SK-N-SH (cell line): ENCODE measurements around the gene TNFRSF17. TPM values are rescaled to one million over a fixed set of nuclear protein-coding genes. Genes with fewer than 3 reads are reported as not detected.

Experiments
- CTCF ChIA-PET: fragments of 300-600, 350-600 bp; formaldehyde crosslinking; extraction: SDS; loops from one replicate; lab custom pipeline; 2021; lab: Yijun Ruan, JAX
- POLR2A ChIA-PET: fragments of 350-600 bp; sonication (Branson Sonifier 250); formaldehyde crosslinking; extraction: SDS; loops from one replicate; lab custom pipeline; 2020; ENCODE audit warnings: antibody characterized with exemption, inconsistent platforms; lab: Yijun Ruan, JAX
- DNase-seq: peaks from one replicate; pipeline ENCODE4 v3.0.0; 2012
- H2AFZ ChIP-seq: fragments of 200-600 bp; sonication (generic); 2 replicates; pipeline ENCODE4 v1.8.1; 2016; ENCODE audit warnings: antibody characterized with exemption, mild to moderate bottlenecking, low read depth
- H3F3A ChIP-seq: fragments of 200-600 bp; sonication (generic); replicated peaks from 2 replicates; pipeline ENCODE3; 2016; ENCODE audit warnings: antibody characterized with exemption, mild to moderate bottlenecking; ENCODE audit not compliant: insufficient read depth
- H3K27ac ChIP-seq, 2 experiments: fragments of 200-500 bp in 1 of 2; fragments of 200-600 bp in 1 of 2; sonication (Bioruptor generic) in 1 of 2; sonication (generic), shearing (Covaris generic) in 1 of 2; 2 replicates each; pipeline versions ENCODE4 v1.5.1 to v1.6.1; 2014 to 2016; ENCODE audit warnings: low read depth in 2 of 2, inconsistent platforms in 1 of 2, low read length in 1 of 2, mild to moderate bottlenecking in 1 of 2, mixed read lengths in 1 of 2
- H3K27me3 ChIP-seq: fragments of 200-600 bp; sonication (generic), shearing (Covaris generic); 2 replicates; pipeline ENCODE4 v1.6.1; 2016; ENCODE audit warnings: mixed run types; ENCODE audit not compliant: insufficient read depth
- H3K36me3 ChIP-seq, 2 experiments: fragments of 200-500 bp in 1 of 2; fragments of 200-600 bp in 1 of 2; sonication (Bioruptor generic) in 1 of 2; sonication (generic) in 1 of 2; replicated peaks in 1 of 2; 2 replicates each; pipeline versions ENCODE3 to v1.5.1; 2014 to 2016; ENCODE audit warnings: low read length in 1 of 2, mild to moderate bottlenecking in 1 of 2; ENCODE audit not compliant: insufficient read depth in 2 of 2, control insufficient read depth in 1 of 2
- H3K4me1 ChIP-seq, 2 experiments: fragments of 200-500 bp in 1 of 2; fragments of 200-600 bp in 1 of 2; sonication (Bioruptor generic) in 1 of 2; sonication (generic), shearing (Covaris generic) in 1 of 2; 2 replicates each; pipeline versions ENCODE4 v1.5.1 to v1.6.1; 2014 to 2016; ENCODE audit warnings: low read depth in 1 of 2, low read length in 1 of 2, mixed run types in 1 of 2; ENCODE audit not compliant: insufficient read depth in 2 of 2, control insufficient read depth in 1 of 2
- H3K4me2 ChIP-seq: fragments of 200-600 bp; sonication (generic), shearing (Covaris generic); 2 replicates; pipeline ENCODE4 v1.6.1; 2017; ENCODE audit warnings: mixed run types
- H3K4me3 ChIP-seq, 2 experiments: fragments of 200-500 bp in 1 of 2; fragments of 200-600 bp in 1 of 2; sonication (Bioruptor generic) in 1 of 2; sonication (generic), shearing (Covaris generic) in 1 of 2; 2 replicates each; pipeline versions ENCODE4 v1.5.1 to v1.8.1; 2014 to 2016; ENCODE audit warnings: low read depth in 2 of 2, inconsistent platforms in 1 of 2, low read length in 1 of 2, mild to moderate bottlenecking in 1 of 2, mixed read lengths in 1 of 2, moderate library complexity in 1 of 2
- H3K79me2 ChIP-seq: fragments of 200-600 bp; sonication (generic); 2 replicates; pipeline ENCODE4 v1.8.1; 2017; ENCODE audit warnings: mild to moderate bottlenecking; ENCODE audit not compliant: insufficient read depth
- H3K9ac ChIP-seq: fragments of 200-600 bp; sonication (generic); 2 replicates; pipeline ENCODE4 v1.6.1; 2017; ENCODE audit warnings: mixed run types
- H3K9me2 ChIP-seq: fragments of 200-600 bp; sonication (generic); 2 replicates; pipeline ENCODE4 v1.6.1; 2017; ENCODE audit warnings: mixed run types
- H3K9me3 ChIP-seq: fragments of 200-600 bp; sonication (generic); 2 replicates; pipeline ENCODE4 v1.6.1; 2017; ENCODE audit warnings: mixed run types, mild to moderate bottlenecking, moderate library complexity
- H4K20me1 ChIP-seq: fragments of 200-600 bp; sonication (generic); 2 replicates; pipeline ENCODE4 v1.6.1; 2017; ENCODE audit warnings: mild to moderate bottlenecking, mixed run types; ENCODE audit not compliant: insufficient read depth
- CHD2 ChIP-seq: fragments of 150-350 bp; IDR thresholded peaks from 2 replicates; pipeline ENCODE4 v1.6.1; 2018; ENCODE audit warnings: low read length; ENCODE audit not compliant: partially characterized antibody
- ELF1 ChIP-seq: IDR thresholded peaks from 2 replicates; pipeline ENCODE4 v1.4.0; 2012
- EP300 ChIP-seq, 2 experiments: IDR thresholded peaks; 2 replicates each; pipeline versions ENCODE4 v1.4.0 to v1.6.1; 2012; ENCODE audit warnings: borderline replicate concordance in 1 of 2, low read depth in 1 of 2, low read length in 1 of 2
- EZH2phosphoT487 ChIP-seq: fragments of 200-600 bp; sonication (generic); IDR thresholded peaks from 2 replicates; pipeline ENCODE4 v1.6.1; 2017; ENCODE audit warnings: low read depth, mixed run types, mild to moderate bottlenecking, antibody characterized with exemption, moderate library complexity, borderline replicate concordance
- FOXM1 ChIP-seq: IDR thresholded peaks from 2 replicates; pipeline ENCODE4 v1.4.0; 2012; ENCODE audit warnings: low read depth, mild to moderate bottlenecking
- GABPA ChIP-seq: IDR thresholded peaks from 2 replicates; pipeline ENCODE4 v1.4.0; 2012; ENCODE audit warnings: low read depth, mild to moderate bottlenecking
- MEF2A ChIP-seq: IDR thresholded peaks from 2 replicates; pipeline ENCODE4 v1.4.0; 2012; ENCODE audit warnings: low read depth, borderline replicate concordance
- MXI1 ChIP-seq: IDR thresholded peaks from 2 replicates; pipeline ENCODE4 v1.6.1; 2012; ENCODE audit warnings: mild to moderate bottlenecking, low read depth, low read length, improper control_type of control experiment
- NFIC ChIP-seq: IDR thresholded peaks from 2 replicates; pipeline ENCODE4 v1.4.0; 2012; ENCODE audit warnings: borderline replicate concordance
- SIN3A ChIP-seq: IDR thresholded peaks from 2 replicates; pipeline ENCODE4 v1.6.1; 2012; ENCODE audit warnings: low read depth, mild to moderate bottlenecking, low read length, moderate library complexity, borderline replicate concordance
- SMC3 ChIP-seq: IDR thresholded peaks from 2 replicates; pipeline ENCODE4 v1.6.1; 2012; ENCODE audit warnings: low read depth, low read length, improper control_type of control experiment
- YY1 ChIP-seq: IDR thresholded peaks from 2 replicates; pipeline ENCODE4 v1.4.0; 2012; ENCODE audit warnings: low read depth, mild to moderate bottlenecking
- WGBS: methylation state at CpG from one replicate; pipeline ENCODE4 v1.1.6; 2017; ENCODE audit warnings: low lambda C conversion rate; 5-methylcytosine and 5-hydroxymethylcytosine counted together
- polyA plus RNA-seq, 3 experiments: library from polyadenylated mRNA; depleted of rRNA; stranded (reverse); fragments of >200 nt; gene quantifications; 2 replicates each; pipeline ENCODE4 v1.2.3, GENCODE V29; 2012
- TF ChIP-seq, protein P1 (sequence below): IDR thresholded peaks from 2 replicates; pipeline ENCODE4 v1.6.1; 2012; ENCODE audit warnings: mild to moderate bottlenecking, low read depth, low read length, moderate library complexity
- TF ChIP-seq, protein P2 (sequence below): fragments of 200-600 bp; sonication (generic); IDR thresholded peaks from 2 replicates; pipeline ENCODE4 v1.6.1; 2017; ENCODE audit warnings: antibody characterized with exemption, mild to moderate bottlenecking, moderate library complexity
- TF ChIP-seq, protein P3 (sequence below): IDR thresholded peaks from 2 replicates; pipeline ENCODE4 v1.4.0; 2012; ENCODE audit warnings: low read depth, borderline replicate concordance

Gene TNFRSF17
- polyA plus RNA-seq (2012; rRNA removed) = 0.08 TPM in 1 of 2 replicates, not detected in the other
- 0.08 TPM in 1 of 2 replicates, not detected in the other for polyA plus RNA-seq (2012; cell fraction: cytosol; rRNA removed)
- polyA plus RNA-seq (2012; cell fraction: nucleus; rRNA removed) = 0.13 and 0.23 TPM in 2 replicates

DNA sequence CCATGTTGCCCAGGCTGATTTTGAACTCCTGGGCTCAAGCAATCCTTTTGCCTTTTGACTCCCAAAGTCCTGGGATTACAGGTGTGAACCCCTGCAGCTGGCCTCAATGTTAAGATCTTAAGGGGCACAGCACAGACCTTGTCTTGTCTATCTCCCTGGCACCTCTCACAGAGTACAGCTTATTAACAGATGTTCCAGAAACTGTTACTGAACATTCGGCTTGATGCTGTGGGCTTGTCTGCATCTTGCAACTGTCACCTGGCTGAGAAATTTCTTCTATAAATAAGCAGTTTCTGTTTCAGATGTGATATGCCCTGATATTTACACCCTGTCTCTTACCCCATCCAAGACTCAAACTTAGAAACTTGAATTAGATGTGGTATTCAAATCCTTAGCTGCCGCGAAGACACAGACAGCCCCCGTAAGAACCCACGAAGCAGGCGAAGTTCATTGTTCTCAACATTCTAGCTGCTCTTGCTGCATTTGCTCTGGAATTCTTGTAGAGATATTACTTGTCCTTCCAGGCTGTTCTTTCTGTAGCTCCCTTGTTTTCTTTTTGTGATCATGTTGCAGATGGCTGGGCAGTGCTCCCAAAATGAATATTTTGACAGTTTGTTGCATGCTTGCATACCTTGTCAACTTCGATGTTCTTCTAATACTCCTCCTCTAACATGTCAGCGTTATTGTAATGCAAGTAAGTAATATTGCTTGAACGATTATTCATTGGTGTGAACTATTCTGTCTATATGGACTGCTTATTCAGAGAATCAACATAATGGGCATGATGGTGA is at the start of gene TNFRSF17:
Gene TNFRSF17 (plus strand): TSS at position 450 of the 791 bp plus-strand sequence. CDS start 115 bp downstream, at position 565.
- H3K4me3 ChIP-seq = no peak within 1 kb of the TSS
- TF ChIP-seq SMC3 = no peak
- TF ChIP-seq GABPA = no peak
- no peak for TF ChIP-seq SIN3A
- no peak for TF ChIP-seq CHD2
- no peak for TF ChIP-seq FOXM1
- TF ChIP-seq EZH2phosphoT487 = no peak
- TF ChIP-seq MXI1 = no peak
- no peak for TF ChIP-seq YY1
- TF ChIP-seq, all 33 proteins: peak for 0
- no peaks in the 10 kb centered on the region for H4K20me1 ChIP-seq
- ChIA-PET CTCF (interaction anchor here (4.0 kb wide), 1 partner anchor 103 kb away, joined by 20 read pairs; no protein-coding TSS in a partner anchor), POLR2A (interaction anchor here (0.6 to 0.7 kb wide), 2 partner anchors 8 to 49 kb away, joined by 3 to 4 read pairs; partner anchors contain the start of gene GSPT1)
- no peak within 1 kb of the TSS for H2AFZ ChIP-seq
- no peaks in the 10 kb centered on the region for H3K36me3 ChIP-seq
- no peaks in the 10 kb centered on the region for H3K9me3 ChIP-seq
- H3K4me2 ChIP-seq = no peak within 1 kb of the TSS
- H3K4me1 ChIP-seq = no peaks in the 10 kb centered on the region
- H3K79me2 ChIP-seq = no peaks in the 10 kb centered on the region
- WGBS = 63% methylated on average over 9 of the region's 9 CpGs
- H3F3A ChIP-seq = no peaks in the 10 kb centered on the region
- no peak within 1 kb of the TSS for H3K27ac ChIP-seq
- no peak within 1 kb of the TSS for H3K9ac ChIP-seq
- no peaks in the 10 kb centered on the region for H3K27me3 ChIP-seq
- H3K9me2 ChIP-seq = no peaks in the 10 kb centered on the region
- DNase-seq = no peak

DNA sequence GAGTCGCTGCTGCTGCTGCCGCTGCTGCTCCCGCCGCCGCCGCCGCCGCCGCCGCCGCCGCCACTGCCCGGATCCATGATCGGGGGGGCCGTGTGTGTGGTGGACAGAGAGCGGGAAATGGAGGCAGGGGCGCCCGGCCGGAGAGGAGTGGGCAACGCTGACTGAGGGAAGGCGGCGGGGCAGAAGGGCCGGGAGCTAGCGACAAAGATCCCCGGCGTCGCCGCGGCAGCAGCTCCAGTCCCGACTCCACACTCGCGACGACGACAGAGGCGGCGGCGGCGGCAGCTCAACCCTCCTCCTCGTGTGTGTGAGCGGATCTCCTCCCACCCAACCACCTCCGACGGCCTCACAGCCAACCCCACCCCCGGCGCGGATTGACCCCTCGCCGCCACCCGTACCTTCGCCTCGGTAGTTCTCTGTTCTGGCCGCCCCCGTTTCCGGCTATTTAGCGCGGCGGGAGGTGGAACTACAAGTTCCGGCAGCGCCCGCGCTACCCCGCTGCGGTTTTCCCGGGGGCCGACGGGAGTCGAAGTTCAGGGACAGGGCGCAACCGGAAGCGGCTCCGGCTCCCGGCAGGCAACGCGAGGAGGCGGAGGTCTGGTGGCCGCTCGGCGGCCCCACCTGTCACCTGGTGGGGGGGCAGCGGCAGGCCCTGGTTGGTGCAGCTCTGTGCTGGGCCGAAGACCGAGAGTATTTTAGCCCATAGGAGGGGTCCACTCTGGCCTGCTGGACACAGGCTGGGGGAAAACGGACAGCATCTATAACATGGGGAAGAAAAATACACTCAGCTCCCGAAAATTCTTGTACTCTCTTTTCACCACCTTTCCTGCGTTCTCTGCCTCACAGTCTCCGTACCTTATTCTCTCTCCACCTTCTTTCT is 49.1 kb upstream of the TNFRSF17 start, which contains the start of gene GSPT1:
Gene GSPT1 (minus strand): TSS at position 313 of the 880 bp plus-strand sequence. CDS start 236 bp downstream, at position 77.
- peaks cover 7% of the 10 kb centered on the region for H3F3A ChIP-seq
- H3K79me2 ChIP-seq = peaks cover 47% of the 10 kb centered on the region
- peak within 1 kb of the TSS; percentile 98 for H2AFZ ChIP-seq
- H4K20me1 ChIP-seq = peaks cover 39% of the 10 kb centered on the region
- ChIA-PET CTCF (interaction anchor here (1.0 kb wide), 1 partner anchor 152 kb away, joined by 4 read pairs; no protein-coding TSS in a partner anchor), POLR2A (interaction anchor here (0.6 to 1.1 kb wide), 5 partner anchors 49 to 152 kb away, joined by 3 read pairs; partner anchors contain the start of genes SNX29 and TNFRSF17)
- H3K4me2 ChIP-seq = peak within 1 kb of the TSS; percentile 85
- H3K27ac ChIP-seq = peak within 1 kb of the TSS; percentile 76 to 85; a peak in 3 of 4 replicates
- peak within 1 kb of the TSS; percentile 66 to 89 for H3K4me3 ChIP-seq
- peaks cover 0 to 6% of the 10 kb centered on the region in 2 experiments for H3K36me3 ChIP-seq
- H3K4me1 ChIP-seq = peaks cover 17 to 22% of the 10 kb centered on the region in 2 experiments; a peak in 3 of 4 replicates
- peak; percentile 97 for DNase-seq
- H3K9ac ChIP-seq = peak within 1 kb of the TSS; percentile 80
- H3K27me3 ChIP-seq = no peaks in the 10 kb centered on the region
- no peaks in the 10 kb centered on the region for H3K9me3 ChIP-seq
- 1% methylated on average over 35 of the region's 84 CpGs for WGBS
- no peaks in the 10 kb centered on the region for H3K9me2 ChIP-seq
- TF ChIP-seq SIN3A (peak; percentile 82; the same call in 1 of the 2 replicates), EP300 (IDR thresholded peaks at IDR 0.05; ENCODE audit: borderline replicate concordance in 1 of 2, low read depth in 1 of 2, low read length in 1 of 2) (peak in 1 of 2 experiments; percentile 4; a peak in 1 of 4 replicates), SMC3 (no peak), YY1 (peak; percentile 83), MEF2A (no peak), NFIC (peak; percentile 41; the same call in 1 of the 2 replicates), ELF1 (peak; percentile 97), FOXM1 (no peak), CHD2 (peak; percentile 90)
- TF ChIP-seq, protein P1, sequence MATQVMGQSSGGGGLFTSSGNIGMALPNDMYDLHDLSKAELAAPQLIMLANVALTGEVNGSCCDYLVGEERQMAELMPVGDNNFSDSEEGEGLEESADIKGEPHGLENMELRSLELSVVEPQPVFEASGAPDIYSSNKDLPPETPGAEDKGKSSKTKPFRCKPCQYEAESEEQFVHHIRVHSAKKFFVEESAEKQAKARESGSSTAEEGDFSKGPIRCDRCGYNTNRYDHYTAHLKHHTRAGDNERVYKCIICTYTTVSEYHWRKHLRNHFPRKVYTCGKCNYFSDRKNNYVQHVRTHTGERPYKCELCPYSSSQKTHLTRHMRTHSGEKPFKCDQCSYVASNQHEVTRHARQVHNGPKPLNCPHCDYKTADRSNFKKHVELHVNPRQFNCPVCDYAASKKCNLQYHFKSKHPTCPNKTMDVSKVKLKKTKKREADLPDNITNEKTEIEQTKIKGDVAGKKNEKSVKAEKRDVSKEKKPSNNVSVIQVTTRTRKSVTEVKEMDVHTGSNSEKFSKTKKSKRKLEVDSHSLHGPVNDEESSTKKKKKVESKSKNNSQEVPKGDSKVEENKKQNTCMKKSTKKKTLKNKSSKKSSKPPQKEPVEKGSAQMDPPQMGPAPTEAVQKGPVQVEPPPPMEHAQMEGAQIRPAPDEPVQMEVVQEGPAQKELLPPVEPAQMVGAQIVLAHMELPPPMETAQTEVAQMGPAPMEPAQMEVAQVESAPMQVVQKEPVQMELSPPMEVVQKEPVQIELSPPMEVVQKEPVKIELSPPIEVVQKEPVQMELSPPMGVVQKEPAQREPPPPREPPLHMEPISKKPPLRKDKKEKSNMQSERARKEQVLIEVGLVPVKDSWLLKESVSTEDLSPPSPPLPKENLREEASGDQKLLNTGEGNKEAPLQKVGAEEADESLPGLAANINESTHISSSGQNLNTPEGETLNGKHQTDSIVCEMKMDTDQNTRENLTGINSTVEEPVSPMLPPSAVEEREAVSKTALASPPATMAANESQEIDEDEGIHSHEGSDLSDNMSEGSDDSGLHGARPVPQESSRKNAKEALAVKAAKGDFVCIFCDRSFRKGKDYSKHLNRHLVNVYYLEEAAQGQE = no peak
- TF ChIP-seq, protein P2, sequence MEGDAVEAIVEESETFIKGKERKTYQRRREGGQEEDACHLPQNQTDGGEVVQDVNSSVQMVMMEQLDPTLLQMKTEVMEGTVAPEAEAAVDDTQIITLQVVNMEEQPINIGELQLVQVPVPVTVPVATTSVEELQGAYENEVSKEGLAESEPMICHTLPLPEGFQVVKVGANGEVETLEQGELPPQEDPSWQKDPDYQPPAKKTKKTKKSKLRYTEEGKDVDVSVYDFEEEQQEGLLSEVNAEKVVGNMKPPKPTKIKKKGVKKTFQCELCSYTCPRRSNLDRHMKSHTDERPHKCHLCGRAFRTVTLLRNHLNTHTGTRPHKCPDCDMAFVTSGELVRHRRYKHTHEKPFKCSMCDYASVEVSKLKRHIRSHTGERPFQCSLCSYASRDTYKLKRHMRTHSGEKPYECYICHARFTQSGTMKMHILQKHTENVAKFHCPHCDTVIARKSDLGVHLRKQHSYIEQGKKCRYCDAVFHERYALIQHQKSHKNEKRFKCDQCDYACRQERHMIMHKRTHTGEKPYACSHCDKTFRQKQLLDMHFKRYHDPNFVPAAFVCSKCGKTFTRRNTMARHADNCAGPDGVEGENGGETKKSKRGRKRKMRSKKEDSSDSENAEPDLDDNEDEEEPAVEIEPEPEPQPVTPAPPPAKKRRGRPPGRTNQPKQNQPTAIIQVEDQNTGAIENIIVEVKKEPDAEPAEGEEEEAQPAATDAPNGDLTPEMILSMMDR = peak; percentile 18; the same call in 1 of the 2 replicates
- TF ChIP-seq, protein P3, sequence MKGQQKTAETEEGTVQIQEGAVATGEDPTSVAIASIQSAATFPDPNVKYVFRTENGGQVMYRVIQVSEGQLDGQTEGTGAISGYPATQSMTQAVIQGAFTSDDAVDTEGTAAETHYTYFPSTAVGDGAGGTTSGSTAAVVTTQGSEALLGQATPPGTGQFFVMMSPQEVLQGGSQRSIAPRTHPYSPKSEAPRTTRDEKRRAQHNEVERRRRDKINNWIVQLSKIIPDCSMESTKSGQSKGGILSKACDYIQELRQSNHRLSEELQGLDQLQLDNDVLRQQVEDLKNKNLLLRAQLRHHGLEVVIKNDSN = peak; percentile 39; the same call in 1 of the 2 replicates
